NCI-H1092 treated with DMSO at 0.1 percent for 48 hours (cell line): ENCODE data around the gene ZNF236.
"Not testable (repeated sequence)": the region's sequence is repeated elsewhere in the genome, so short reads cannot be mapped to it uniquely, and the experiment has no call there.

Experiments
- DNase-seq: peaks from one replicate; lab custom pipeline; 2025; lab: John Stamatoyannopoulos, UW

Gene ZNF236

DNA sequence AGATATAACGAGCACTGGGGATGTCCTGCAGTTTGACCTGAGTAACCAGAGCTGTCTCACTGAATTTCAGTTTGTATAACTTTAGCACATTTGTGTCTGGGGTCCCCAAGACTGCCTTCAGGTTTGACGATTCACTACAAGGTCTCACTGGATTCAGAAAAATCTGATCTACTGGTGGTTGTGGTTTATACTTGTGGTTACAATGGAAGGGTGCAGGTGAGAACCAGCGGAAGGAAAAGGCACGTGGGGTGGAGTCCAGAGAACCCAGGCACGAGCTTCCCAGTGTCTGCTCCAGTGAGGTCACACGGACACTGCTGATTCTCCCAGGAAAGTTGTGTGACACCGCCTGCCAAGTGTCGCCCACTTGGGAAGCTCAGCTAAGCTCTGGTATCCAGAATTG is 126.0 kb downstream of the ZNF236 start:
- no peak for DNase-seq

DNA sequence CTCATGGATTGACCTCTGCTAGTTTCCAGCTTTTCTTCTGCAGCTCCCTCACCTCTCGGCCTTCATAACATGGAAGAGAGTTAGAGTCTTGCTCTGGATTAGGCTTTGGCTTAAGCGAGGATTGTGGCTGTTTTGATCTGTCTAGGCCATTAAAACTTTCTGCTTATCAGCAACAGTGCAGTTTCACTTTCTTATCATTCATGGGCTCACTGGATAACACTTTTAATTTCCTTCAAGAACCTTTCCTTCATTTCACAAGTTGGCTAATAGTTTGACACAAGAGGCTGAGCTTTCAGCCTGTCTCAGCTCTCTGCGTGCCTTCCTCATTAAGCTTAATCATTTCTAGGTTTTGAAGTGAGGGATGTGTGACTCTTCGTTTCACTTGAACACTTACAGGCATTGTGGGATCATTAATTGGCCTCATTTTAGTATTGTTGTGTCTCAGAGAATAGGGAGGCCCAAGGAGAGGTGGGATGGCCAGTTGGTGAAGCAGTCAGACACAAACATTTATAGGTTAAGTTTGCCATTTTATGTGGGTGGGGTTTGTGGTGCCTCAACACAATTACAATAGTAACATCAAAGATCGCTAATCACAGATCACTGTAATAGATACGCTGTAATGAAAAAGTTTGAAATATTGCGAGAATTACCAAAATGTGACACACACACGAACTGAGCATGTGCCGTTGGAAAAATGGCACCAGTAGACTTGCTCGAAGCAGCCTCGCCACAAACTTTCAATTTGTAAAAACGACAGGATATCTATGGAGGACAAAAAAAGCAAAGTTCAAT is 129.3 kb downstream of the ZNF236 start:
- DNase-seq: no peak

DNA sequence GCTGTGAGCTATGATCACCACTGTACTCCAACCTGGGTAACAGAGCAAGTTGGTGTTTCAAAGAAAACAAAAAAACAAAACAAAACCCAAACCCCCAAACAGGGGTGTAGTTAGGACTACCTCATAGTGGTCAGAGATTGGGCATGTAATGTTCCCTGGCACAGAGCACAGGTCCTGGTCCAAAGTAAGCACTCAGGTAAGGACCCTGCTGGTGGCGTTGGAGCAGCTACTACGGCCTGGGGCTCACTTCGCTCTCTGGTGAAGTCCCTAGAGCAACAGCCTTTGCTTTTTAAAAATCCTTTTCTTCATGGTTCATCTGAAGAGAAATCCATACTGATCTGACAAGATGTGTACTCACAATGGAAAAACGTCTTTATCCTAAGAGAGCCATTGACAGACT is 130.4 kb downstream of the ZNF236 start:
- peak; percentile 45 for DNase-seq

DNA sequence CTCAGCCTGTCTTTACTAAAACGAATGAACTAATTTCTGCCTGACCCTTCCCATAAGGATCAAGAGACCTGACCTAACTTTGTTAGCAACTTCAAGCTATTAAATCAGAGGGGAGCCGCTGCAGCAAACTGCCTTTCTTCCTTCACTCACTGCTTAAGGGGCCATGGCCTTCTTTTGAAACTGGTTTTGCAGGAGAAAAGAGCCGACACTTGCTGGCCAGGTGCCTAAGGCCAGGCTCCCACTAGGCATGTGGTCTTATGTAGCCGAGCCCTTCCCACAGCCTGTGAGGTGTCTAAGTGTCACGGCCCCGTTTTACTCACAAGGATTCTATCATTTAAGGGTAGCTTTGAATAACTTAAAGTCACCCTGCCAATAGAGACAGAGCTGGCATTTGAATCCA is 130.8 kb downstream of the ZNF236 start:
- no peak for DNase-seq

DNA sequence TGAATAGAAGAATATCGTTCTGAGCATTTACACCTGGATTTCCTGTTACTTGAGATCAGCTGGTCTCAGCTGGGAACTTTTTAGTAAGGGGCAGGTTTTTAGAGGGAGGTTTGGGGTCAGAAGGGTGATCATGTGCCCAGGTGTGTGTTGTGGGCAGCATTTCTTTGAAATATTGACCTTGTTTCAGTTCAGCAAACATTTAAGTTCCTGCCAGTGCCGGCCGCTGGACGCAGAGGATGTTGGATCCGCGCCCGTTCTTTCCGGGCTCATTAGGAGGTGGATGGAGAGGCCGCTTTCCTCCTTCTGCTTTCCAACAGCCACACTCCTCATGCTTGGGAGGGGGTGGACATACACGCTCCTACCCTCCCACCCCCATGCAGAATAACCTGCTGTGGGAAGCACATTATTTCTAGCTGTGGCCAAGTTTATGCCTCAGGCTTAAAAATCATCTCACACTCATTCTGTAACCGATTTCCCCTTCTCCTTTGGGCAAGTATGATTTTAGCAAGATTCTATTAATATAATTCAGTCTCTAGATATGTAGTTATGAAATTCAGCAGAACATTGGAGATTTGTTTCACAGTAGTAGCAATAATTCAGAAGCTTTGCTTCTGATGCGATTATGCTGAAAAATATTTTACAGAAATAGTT is 131.4 kb downstream of the ZNF236 start:
- peak; percentile 90 for DNase-seq

DNA sequence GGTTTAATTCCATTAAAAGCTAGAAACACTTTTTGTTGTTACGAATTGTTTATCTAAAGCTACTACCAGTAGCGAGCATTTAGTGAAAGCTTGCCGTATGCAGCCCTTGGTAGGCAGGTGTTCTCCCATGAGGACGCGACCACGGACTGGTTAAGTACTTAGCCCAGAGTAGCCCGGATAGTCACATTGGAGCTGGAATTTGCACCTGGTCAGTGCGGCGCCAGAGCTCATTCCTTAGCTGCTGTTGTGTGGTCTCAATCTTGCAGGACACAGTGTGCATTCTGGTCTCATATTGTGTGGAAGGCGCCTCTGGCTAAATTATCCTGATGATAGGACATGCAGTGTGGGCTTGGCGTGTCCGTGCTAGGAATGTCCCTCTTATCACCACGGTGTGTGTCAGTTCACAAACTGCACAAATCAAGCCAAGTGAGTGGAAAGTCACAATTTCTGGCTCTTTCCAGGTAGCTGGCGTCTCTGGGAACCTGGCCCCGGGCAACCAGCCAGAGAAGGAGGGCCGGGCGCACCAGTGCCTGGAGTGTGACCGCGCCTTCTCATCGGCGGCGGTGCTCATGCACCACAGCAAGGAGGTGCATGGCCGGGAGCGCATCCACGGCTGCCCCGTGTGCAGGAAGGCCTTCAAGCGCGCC is 133.3 kb downstream of the ZNF236 start:
- peak; percentile 26 for DNase-seq

DNA sequence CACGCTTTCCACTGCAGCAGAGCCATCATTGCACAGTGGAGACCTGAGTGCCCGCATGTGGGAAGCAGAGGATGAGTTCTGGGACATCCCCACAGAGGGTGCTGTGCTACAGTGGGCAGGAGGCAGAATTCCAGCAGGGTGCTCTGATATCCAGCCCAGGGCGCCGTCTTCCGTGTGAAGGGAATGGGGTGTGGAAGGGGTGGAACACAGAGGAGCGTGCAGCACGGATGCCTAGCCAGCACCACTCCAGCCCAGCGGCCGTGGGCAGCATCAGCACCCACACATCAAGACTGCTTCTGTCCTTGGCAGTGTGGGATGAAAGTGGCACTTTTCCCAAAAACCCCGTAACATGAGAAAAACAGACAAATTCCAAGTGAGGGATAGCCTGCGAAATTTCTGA is 134.3 kb downstream of the ZNF236 start:
- no peak for DNase-seq

DNA sequence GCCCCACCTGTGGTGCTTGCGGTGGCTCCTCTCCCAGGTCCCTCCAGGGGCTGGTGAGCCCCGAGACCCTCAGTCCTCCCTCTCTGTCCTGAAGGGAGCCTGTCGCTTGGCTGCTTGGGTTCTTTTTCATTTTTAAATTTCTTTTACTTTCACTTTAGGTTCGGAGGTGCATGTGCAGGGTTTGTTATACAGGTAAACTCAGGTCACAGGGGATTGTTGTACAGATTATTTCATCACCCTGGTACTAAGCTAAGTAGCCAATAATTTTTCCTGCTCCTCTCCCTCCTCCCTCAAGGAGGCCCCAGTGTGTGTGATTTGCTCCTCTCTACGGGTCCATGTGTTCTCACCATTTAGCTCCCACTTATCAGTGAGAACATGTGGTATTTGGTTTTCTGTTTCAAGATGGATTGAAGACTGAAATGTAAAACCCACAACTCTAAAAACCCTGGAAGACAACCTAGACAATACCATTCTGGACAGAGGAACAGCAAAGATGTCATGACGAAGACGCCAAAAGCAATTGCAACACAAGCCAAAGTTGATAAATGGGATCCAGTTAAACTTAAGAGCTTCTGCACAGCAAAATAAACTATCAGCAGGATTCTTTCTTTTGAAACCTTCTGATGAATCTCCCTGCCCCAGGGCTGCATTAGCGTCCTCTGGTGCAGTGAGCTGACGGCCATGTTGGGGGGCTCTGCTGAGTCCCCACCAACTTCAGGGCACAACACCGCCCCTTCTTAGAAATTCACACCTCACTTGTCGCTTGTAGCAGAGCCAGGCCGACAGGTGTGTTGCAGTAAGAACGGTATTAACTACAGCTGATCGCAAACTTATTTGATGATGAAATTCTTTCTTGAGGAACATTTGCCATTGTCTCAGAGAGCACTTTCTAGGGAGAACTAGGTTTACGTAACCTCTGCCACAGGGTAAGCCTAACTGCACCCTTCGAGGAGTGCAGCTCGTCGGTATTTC is 135.3 kb downstream of the ZNF236 start:
- no peak for DNase-seq

DNA sequence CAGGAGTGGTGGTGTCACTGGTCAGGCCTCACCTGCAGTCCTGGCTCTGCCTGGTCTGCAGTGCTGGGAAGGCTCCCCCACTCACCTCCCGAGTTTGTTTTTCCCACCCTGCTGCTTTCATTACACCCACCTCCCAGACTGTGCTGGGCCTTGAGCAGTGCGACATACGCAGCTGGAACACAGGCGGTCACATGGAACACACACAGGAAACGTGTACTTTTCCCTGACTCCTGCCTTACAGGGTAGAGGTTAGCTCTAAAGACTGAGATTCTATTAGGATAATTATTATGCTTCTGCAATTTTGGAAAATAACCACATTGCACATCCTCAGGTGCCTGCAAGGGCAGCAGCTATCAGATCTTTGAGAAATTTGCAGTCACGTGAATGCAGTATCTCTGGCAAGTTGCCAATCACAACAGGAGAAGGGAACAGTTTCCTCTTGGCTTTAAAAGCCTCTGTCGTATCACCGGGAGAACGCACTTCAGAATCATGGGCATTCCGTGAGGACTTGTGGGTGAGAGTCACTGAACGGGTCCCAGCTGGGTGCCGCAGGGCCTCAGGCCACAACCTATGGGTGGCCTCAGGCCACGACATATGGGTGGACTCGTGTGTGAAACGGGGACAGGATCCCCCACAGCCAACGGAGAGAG is 136.5 kb downstream of the ZNF236 start:
- DNase-seq: peak; percentile 78

DNA sequence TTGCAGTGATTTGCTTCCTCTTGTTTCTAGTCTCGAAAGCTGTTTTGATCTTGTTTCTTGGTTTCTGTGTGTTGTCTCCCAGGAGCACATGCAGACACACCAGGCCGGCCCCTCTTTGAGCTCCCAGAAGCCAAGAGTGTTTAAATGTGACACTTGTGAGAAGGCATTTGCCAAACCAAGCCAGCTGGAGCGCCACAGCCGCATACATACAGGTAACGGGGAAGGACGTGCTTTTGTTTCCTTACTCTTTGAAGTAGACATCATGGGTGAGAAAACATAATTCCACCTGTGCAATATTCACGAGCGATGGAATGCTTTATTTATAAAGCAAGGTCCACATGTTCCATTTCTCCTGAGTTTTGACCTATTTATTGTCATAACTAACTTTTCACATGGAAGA is 137.2 kb downstream of the ZNF236 start:
- no peak for DNase-seq

DNA sequence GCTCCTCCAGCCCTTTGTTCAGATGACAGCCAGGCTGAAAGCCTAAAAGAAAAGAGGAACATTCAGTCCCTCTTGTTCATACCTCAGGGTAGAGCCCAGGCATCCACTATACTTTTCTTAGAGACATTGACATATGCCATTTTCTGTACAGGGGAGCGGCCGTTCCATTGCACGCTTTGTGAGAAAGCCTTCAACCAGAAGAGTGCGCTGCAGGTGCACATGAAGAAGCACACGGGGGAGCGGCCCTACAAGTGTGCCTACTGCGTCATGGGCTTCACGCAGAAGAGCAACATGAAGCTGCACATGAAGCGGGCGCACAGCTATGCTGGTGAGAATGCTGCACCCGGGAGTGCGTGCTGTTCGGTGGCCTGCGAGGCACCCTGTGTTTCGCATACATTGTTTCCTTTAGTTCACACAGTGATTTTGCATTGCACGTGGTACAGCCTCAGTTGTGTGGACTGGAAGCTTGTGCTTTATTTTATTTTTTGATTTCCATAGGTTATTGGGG is 138.2 kb downstream of the ZNF236 start:
- no peak for DNase-seq

DNA sequence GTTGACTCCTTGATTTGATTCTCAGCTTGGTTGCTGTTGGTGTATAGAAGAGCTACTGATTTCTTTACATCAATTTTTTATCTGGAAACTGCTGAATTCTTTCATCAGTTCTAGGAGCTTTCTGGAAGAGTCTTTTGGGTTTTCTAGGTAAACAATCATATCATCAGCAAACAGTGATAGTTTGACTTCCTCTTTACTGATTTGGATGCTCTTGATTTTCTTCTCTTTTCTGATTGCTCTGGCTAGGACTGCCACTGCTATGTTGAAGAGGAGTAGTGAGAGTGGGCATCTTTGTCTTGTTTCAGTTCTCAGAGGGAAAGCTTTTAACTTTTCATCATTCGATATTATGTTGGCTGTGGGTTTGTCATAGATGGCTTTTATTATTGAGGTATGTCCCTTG is 140.5 kb downstream of the ZNF236 start:
- DNase-seq: no peak

DNA sequence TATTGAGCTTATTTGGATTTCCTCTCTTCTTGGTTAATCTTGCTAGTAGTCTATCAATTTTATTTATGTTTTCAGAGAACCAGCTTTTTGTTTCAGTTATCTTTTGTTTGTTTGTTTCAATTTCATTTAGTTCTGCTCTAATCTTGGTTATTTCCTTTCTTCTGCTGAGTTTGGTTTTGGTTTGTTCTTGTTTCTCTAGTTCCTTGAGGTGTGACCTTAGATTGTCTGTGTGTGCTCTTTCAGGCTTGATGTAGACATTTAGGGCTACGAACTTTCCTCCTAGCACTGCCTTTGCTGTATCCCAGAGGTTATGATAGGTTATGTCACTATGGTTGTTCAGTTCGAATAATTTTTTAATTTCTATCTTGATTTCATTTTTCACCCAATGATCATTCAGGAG is 141.6 kb downstream of the ZNF236 start:
- DNase-seq: no peak

DNA sequence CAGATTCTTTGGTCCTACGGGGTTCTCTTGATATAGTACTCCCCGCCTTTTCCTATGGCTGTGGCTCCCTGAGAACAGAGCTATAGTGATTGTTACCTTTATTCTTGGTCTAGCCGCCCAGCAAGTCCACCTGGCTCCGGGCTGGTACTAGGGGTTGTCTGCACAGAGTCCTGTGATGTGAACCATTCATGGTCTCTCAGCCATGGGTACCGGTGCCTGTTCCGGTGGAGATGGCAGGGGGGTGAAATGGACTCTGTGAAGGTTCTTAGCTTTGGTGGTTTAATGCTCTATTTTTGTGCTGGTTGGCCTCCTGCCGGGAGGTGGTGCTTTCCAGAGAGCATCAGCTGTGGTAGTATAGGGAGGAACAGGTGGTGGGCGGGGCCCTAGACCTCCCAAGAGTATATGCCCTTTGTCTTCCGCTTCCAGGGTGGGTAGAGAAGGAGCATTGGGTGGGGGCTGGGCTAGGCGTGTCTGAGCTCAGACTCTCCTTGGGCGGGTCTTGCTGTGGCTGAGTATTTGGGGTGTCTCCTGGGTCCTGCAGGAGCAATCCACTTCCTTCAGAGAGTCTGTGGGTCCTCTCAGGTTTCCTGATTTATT is 143.3 kb downstream of the ZNF236 start:
- not testable (repeated sequence) for DNase-seq

DNA sequence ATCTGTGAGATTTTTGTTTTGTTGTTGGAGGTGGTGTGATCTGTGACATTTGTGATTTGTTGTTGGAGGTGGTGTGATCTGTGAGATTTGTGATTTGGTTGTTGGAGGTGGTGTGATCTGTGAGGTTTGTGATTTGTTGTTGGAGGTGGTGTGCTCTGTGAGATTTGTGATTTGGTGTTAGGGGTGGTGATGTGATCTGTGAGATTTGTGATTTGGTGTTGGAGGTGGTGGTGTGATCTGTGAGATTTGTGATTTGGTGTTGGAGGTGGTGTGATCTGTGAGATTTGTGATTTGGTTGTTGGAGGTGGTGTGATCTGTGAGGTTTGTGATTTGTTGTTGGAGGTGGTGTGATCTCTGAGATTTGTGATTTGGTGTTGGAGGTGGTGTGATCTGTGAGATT is 144.9 kb downstream of the ZNF236 start:
- not testable (repeated sequence) for DNase-seq

DNA sequence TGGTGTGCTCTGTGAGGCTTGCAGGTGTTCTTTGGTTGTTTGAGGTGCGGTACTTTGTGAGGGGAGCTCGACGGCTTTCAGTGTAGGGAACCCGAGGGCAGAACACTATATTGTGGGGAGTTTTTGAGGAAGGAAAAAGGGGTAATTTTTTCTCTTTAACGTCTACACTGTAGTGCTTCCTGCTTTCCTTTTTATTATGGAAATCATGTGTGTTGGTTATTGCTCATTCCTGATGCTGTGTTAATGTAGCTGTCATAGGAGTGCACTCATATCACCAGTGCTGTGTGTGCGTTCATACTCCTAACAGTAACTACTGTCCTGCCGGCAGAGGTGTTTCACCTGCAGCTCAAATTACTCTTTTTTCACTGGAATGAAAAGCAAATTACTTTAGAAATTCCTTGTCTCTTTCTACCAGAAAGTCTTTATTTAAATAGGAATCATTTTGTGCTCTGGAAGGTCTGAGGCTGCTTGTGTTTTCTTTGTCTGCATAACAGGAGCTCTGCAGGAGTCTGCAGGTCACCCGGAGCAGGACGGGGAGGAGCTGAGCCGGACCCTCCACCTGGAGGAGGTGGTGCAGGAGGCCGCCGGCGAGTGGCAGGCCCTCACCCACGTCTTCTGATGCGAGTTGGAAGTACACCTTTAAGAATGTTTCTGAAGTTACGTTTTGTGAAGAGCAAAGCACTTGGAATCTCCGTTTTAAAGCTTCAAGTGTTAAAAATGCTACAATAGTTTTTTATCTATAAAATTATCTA is 145.5 kb downstream of the ZNF236 start:
- no peak for DNase-seq

DNA sequence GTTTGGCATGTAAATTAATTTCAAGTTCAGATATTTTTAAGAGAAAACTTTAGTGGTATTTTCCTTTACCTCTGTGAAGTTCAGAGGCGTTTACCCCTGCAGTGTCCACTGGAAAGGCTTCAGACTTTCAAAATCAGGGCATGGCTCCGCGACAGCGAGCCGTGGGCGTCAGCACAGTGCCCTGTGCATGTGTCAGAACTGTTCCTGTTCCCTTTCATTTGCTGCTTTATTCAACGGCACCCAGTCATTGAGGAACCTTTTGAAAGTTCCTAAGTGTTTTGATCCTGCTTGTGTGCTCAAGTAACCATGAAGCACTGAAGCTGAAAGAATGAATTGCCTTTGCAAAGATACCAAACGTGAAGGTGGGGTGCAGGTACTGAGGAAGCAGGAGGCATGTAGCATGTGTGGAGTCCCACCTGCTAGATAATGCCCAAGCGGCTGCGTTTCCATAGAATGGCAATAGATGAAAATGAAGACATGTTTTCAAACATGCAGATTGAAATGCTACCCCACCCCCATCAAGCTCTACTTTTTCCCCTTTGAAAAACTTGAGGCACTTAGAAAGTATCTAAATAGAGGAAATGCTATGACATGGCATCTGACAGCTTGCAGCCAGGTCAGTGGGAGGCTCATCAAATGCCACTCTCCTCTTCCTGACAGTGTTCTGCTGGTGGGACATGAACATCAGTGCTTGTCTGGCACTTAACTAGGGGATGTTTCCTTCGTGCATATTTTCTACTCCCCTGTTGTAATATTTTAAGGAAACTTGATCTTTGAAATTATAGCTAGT is 148.6 kb downstream of the ZNF236 start:
- no peak for DNase-seq

DNA sequence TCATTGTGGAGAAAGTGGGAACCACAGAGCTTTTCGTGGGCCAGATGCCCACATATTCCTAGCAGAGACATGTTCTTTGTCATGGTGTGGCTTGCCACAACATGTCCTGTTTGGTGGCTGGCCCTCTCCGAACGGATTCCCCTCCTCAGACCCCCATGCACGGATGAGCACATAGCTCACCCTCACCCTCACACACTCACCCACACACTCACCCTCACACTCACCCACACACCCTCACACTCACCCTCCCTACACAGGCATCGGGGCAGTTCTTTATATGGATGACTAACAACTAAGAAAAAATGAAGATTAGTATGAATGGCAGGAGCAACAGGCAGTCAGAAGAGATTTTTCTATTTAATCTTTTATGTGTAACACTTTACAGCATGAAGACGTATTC is 149.9 kb downstream of the ZNF236 start:
- DNase-seq: no peak

DNA sequence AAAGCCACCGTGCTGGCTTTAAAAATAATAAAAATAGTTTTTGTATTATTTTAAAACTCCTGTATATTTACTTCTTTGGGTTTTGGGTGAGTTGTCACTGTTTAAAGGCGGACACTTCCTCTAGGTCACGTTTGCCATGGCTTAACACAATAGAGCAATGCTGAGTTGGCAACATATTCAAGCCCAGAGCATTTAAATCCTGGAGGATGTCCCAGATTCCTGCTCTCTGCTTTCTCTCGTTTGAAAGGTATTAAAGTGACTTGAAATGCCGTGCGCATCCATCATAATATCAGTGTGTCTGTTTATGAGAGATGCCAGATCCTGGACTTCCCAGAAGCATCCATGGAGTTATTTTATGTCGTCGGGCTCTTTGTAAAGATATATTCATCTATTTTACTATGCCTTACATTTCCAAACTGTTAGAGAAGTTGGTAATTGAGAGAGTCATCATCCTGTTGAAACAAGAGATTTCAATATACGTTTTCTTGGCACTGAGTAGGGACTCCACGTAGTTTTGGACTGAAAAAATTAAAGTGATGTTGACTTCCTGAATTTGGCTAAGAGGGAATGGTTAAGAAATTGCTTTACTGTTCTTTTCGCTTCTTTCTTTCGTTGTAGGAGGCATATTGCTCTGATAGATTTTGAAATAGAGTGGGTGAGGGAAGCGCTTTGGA is 150.6 kb downstream of the ZNF236 start:
- no peak for DNase-seq
